Measurements from ENCODE around the gene ADAMTS10. TPM values are rescaled to one million over a fixed set of nuclear protein-coding genes. Genes with fewer than 3 reads are reported as not detected.
A peak's percentile ranks its signal among the peaks of the same experiment; 100 is the strongest.

The ADAMTS10 gene
- total and polyA plus RNA-seq, 2 of the 13 experiments (the other 11 are each of a cell fraction or from before 2014, with no cell fraction given): 0.49 to 1.7 TPM

DNA sequence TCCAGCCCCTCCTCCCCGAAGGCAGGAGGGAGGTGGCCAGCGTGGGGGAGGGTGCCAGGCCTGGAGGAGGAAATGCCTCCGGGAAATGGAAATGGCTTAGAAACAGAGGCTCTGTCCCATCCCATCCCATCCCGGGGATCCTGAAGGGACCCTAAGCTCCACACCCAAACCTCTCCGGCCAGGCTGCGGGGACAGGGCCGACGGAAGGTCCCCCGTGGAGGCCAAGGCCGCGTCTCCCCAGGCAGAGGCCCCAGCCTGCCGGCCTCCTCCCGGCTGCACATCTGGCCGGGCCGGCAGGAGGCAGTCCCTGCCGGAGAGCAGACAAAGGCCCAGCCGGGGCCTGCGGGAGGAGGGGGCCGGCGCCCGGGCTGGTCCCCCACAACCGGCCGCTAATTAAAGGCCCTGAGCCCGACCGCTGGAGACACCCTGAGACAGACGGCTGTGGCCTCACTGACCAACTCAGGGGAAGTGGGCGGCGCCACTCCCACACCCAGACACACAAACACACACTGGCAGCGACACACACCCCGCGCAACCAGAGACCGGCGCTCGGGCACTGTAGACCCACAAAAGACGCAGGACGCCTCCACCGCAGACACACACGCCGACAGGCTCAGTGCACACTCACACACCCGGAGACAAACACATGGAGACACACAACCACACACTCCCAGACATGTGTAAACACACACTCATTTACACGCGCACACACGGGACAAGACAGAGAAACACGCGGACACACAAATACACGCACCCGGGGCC lies 1.1 kb downstream of the ADAMTS10 start (continued):
- TF ChIP-seq NONO (IDR thresholded peaks at IDR 0.05) (no peak), NONO (CRISPR knock-in tag; conservative IDR thresholded peaks at IDR 0.05) (0 out of 2 replicates have a peak, but pooled peaks have one; percentile 15), NFKBIZ (CRISPR knock-in tag; IDR thresholded peaks at IDR 0.05) (no peak), PCBP1 (IDR thresholded peaks at IDR 0.05; ENCODE audit: borderline replicate concordance, low read depth, low read length) (no peak), HOXA3 (CRISPR knock-in tag; IDR thresholded peaks at IDR 0.05) (0 out of 2 replicates have a peak, but pooled peaks have one; percentile 7), HNRNPLL (IDR thresholded peaks at IDR 0.05; ENCODE audit: low read depth, low read length, poor library complexity, severe bottlenecking) (peak; percentile 18), HMG20A (CRISPR knock-in tag; IDR thresholded peaks at IDR 0.05; ENCODE audit: borderline replicate concordance) (no peak), NKX3-1 (CRISPR knock-in tag; IDR thresholded peaks at IDR 0.05) (no peak), AKAP8 (CRISPR knock-in tag; IDR thresholded peaks at IDR 0.05) (peak; percentile 49; the same call in 1 of the 2 replicates), SOX6 (IDR thresholded peaks at IDR 0.05) (no peak), SOX6 (CRISPR knock-in tag; IDR thresholded peaks at IDR 0.05) (peak; percentile 37; the same call in 1 of the 2 replicates)
- TF ChIP-seq, protein P1, sequence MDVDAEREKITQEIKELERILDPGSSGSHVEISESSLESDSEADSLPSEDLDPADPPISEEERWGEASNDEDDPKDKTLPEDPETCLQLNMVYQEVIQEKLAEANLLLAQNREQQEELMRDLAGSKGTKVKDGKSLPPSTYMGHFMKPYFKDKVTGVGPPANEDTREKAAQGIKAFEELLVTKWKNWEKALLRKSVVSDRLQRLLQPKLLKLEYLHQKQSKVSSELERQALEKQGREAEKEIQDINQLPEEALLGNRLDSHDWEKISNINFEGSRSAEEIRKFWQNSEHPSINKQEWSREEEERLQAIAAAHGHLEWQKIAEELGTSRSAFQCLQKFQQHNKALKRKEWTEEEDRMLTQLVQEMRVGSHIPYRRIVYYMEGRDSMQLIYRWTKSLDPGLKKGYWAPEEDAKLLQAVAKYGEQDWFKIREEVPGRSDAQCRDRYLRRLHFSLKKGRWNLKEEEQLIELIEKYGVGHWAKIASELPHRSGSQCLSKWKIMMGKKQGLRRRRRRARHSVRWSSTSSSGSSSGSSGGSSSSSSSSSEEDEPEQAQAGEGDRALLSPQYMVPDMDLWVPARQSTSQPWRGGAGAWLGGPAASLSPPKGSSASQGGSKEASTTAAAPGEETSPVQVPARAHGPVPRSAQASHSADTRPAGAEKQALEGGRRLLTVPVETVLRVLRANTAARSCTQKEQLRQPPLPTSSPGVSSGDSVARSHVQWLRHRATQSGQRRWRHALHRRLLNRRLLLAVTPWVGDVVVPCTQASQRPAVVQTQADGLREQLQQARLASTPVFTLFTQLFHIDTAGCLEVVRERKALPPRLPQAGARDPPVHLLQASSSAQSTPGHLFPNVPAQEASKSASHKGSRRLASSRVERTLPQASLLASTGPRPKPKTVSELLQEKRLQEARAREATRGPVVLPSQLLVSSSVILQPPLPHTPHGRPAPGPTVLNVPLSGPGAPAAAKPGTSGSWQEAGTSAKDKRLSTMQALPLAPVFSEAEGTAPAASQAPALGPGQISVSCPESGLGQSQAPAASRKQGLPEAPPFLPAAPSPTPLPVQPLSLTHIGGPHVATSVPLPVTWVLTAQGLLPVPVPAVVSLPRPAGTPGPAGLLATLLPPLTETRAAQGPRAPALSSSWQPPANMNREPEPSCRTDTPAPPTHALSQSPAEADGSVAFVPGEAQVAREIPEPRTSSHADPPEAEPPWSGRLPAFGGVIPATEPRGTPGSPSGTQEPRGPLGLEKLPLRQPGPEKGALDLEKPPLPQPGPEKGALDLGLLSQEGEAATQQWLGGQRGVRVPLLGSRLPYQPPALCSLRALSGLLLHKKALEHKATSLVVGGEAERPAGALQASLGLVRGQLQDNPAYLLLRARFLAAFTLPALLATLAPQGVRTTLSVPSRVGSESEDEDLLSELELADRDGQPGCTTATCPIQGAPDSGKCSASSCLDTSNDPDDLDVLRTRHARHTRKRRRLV (CRISPR knock-in tag; IDR thresholded peaks at IDR 0.05): no peak
- TF ChIP-seq, protein P2, sequence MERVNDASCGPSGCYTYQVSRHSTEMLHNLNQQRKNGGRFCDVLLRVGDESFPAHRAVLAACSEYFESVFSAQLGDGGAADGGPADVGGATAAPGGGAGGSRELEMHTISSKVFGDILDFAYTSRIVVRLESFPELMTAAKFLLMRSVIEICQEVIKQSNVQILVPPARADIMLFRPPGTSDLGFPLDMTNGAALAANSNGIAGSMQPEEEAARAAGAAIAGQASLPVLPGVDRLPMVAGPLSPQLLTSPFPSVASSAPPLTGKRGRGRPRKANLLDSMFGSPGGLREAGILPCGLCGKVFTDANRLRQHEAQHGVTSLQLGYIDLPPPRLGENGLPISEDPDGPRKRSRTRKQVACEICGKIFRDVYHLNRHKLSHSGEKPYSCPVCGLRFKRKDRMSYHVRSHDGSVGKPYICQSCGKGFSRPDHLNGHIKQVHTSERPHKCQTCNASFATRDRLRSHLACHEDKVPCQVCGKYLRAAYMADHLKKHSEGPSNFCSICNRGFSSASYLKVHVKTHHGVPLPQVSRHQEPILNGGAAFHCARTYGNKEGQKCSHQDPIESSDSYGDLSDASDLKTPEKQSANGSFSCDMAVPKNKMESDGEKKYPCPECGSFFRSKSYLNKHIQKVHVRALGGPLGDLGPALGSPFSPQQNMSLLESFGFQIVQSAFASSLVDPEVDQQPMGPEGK (CRISPR knock-in tag; IDR thresholded peaks at IDR 0.05): peak; percentile 63; the same call in 1 of the 2 replicates
- TF ChIP-seq, protein P3, sequence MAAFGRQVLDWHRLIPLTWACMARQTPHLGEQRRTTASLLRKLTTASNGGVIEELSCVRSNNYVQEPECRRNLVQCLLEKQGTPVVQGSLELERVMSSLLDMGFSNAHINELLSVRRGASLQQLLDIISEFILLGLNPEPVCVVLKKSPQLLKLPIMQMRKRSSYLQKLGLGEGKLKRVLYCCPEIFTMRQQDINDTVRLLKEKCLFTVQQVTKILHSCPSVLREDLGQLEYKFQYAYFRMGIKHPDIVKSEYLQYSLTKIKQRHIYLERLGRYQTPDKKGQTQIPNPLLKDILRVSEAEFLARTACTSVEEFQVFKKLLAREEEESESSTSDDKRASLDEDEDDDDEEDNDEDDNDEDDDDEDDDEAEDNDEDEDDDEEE (CRISPR knock-in tag; IDR thresholded peaks at IDR 0.05): no peak
- TF ChIP-seq, protein P4, sequence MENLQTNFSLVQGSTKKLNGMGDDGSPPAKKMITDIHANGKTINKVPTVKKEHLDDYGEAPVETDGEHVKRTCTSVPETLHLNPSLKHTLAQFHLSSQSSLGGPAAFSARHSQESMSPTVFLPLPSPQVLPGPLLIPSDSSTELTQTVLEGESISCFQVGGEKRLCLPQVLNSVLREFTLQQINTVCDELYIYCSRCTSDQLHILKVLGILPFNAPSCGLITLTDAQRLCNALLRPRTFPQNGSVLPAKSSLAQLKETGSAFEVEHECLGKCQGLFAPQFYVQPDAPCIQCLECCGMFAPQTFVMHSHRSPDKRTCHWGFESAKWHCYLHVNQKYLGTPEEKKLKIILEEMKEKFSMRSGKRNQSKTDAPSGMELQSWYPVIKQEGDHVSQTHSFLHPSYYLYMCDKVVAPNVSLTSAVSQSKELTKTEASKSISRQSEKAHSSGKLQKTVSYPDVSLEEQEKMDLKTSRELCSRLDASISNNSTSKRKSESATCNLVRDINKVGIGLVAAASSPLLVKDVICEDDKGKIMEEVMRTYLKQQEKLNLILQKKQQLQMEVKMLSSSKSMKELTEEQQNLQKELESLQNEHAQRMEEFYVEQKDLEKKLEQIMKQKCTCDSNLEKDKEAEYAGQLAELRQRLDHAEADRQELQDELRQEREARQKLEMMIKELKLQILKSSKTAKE (CRISPR knock-in tag; IDR thresholded peaks at IDR 0.05; ENCODE audit: borderline replicate concordance): no peak
- TF ChIP-seq, protein P5, sequence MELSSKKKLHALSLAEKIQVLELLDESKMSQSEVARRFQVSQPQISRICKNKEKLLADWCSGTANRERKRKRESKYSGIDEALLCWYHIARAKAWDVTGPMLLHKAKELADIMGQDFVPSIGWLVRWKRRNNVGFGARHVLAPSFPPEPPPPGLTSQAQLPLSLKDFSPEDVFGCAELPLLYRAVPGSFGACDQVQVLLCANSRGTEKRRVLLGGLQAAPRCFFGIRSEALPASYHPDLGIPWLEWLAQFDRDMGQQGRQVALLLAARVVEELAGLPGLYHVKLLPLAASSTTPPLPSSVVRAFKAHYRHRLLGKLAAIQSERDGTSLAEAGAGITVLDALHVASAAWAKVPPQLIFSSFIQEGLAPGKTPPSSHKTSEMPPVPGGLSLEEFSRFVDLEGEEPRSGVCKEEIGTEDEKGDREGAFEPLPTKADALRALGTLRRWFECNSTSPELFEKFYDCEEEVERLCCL (CRISPR knock-in tag; IDR thresholded peaks at IDR 0.05; ENCODE audit: borderline replicate concordance): no peak
- TF ChIP-seq, protein P6, sequence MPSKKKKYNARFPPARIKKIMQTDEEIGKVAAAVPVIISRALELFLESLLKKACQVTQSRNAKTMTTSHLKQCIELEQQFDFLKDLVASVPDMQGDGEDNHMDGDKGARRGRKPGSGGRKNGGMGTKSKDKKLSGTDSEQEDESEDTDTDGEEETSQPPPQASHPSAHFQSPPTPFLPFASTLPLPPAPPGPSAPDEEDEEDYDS (CRISPR knock-in tag; IDR thresholded peaks at IDR 0.05): no peak

All from HepG2 (cell line).